Subcutaneous preadipocyte (primary cell): ENCODE measurements around the gene KCTD8. TPM values are rescaled to one million over a fixed set of nuclear protein-coding genes. Genes with fewer than 3 reads are reported as not detected.

Experiments used
- total RNA-seq: library from RNA; depleted of rRNA; stranded (reverse); fragments of >200 nt; gene quantifications from 2 replicates; pipeline ENCODE4 v1.2.3, GENCODE V29; 2012

Gene KCTD8
- 0.20 TPM in 1 of 2 replicates, not detected in the other for total RNA-seq

DNA sequence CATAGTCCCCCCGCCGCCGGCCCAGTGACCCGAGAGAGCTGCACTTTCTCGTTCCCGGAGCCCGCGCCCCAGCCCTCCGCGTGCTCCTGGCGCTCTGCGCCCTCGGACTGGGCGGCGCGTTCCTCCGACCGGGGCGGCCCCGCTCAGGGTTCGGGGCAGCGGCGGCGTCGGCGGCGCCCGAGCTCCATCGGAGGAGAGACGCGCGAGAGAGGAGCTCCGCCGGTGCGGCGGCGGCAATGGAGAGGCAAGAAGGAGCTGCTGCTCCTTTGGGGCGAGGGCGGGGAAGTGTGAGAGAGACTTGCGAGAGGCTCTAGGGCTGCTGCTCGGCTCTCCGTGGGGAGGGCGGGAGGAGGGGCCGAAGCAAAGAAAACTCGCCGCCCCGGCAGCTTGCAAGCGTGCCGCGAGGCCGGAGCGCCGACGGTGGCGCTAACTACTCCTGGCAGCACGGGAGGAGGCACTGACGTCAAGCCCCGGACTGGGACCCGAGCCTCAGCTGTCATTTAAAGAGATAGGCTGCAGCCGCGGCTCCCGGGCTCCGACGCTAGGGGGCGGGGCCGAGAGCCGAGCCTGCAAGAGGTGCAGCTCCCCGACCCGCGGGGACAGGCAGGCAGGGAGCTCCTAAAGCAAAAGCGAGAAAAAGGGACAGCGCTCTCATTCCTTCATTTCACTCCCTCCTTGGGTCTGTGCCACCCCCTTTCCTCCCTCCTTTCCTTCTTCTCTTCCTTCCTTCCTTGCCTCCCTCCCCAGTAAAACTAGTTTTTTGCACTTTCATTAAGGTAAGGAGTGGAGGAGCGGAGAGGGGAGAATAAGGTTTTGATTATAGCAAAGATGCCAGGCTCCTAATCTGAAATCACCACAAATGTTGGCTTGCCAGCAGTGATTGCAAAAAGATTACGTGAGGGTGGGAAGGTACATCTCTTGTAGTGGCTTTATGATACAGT, at the start of gene KCTD8:
Gene KCTD8, minus strand, starts transcription at position 289 of the 941 bp plus-strand sequence.

Other genes with a start within 250 kb of the KCTD8 start
- not detected in 2 replicates for gene YIPF7, start 202.8 kb upstream of the KCTD8 start, total RNA-seq
- gene GUF1, start 229.6 kb upstream of the KCTD8 start, total RNA-seq, result 14.3 and 17.4 TPM in 2 replicates